HUES6 (cell line): ENCODE data around the gene RSPRY1.
"Not testable (repeated sequence)": the region's sequence is repeated elsewhere in the genome, so short reads cannot be mapped to it uniquely, and the experiment has no call there.

Source experiments
- H3K27ac ChIP-seq: 2 replicates; pipeline ENCODE4 v1.7.0; 2013; ENCODE audit warnings: low read depth, mild to moderate bottlenecking, low read length, inconsistent platforms
- H3K27me3 ChIP-seq: 2 replicates; pipeline ENCODE4 v1.6.1; 2013; ENCODE audit warnings: low read length; ENCODE audit not compliant: control insufficient read depth, insufficient read depth
- H3K36me3 ChIP-seq: 2 replicates; pipeline ENCODE4 v1.6.1; 2013; ENCODE audit warnings: low read length; ENCODE audit not compliant: control insufficient read depth, insufficient read depth
- H3K4me1 ChIP-seq: 2 replicates; pipeline ENCODE4 v1.6.1; 2013; ENCODE audit warnings: low read length; ENCODE audit not compliant: control insufficient read depth, insufficient read depth
- H3K4me3 ChIP-seq: 2 replicates; pipeline ENCODE4 v1.5.1; 2013; ENCODE audit warnings: low read depth, low read length
- H3K9ac ChIP-seq: one replicate; pipeline ENCODE4 v1.6.1; 2013; ENCODE audit warnings: mild to moderate bottlenecking, low read length
- H3K9me3 ChIP-seq: 2 replicates; pipeline ENCODE4 v1.6.1; 2013; ENCODE audit warnings: low read depth, low read length; ENCODE audit not compliant: control insufficient read depth, insufficient read depth

The RSPRY1 gene

DNA sequence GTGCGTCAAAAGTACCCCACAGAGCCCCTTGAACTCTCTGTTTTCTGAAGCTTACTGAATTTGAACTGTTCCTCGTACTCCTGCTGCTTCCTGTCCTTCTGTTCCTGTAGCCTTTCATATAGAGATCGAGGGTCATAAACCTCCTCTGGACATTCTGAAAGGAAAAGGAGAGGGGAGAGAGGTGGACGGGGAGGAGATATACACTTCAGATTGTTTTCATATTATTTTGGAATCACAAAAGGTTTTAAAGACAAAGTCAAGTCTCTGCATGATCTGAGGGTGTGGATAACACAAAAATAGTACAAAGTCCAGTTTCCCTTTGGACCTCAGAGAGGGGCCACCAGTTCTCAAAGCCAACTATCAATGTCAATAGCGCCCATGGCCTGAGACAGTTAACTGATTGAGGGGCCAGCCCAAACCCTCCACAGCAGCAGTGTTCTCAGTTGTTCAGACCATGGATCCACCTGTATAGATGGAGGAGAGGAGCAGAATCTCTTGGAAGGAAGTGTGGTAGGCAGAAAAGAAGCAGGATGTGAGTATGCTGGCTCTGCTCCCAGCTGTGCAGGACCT lies 13.3 kb upstream of the RSPRY1 start:
- H3K4me1 ChIP-seq: no peaks in the 10 kb centered on the region
- no peaks in the 10 kb centered on the region for H3K9me3 ChIP-seq
- H3K27me3 ChIP-seq: no peaks in the 10 kb centered on the region
- no peak overlapping the region for H3K27ac ChIP-seq
- H3K36me3 ChIP-seq: peaks cover 44% of the 10 kb centered on the region
- H3K9ac ChIP-seq: no peak overlapping the region
- no peak overlapping the region for H3K4me3 ChIP-seq

DNA sequence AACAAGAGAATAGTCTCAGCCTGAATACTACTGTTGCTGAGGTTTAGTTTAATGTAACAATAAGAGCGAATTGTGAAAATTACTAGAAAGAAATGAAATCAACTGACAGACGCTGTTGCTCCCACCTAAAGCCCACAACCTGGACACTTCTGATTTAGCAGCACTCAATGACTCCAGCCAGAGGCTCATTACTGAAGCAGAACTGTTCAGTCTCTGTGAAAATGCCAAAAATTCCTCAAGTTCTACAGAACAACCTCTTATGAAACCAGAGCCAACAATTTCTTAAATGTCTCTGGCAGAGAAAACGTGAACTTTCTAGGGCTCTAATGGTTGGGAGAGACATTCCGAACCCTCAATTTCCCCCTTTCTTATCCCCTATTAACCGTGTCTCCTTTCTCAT lies 10.2 kb upstream of the RSPRY1 start:
- H3K27ac ChIP-seq: no peak overlapping the region
- no peaks in the 10 kb centered on the region for H3K9me3 ChIP-seq
- H3K36me3 ChIP-seq: peaks cover 29% of the 10 kb centered on the region
- no peaks in the 10 kb centered on the region for H3K27me3 ChIP-seq
- H3K4me3 ChIP-seq: no peak overlapping the region
- no peak overlapping the region for H3K9ac ChIP-seq
- peaks cover 11% of the 10 kb centered on the region for H3K4me1 ChIP-seq

DNA sequence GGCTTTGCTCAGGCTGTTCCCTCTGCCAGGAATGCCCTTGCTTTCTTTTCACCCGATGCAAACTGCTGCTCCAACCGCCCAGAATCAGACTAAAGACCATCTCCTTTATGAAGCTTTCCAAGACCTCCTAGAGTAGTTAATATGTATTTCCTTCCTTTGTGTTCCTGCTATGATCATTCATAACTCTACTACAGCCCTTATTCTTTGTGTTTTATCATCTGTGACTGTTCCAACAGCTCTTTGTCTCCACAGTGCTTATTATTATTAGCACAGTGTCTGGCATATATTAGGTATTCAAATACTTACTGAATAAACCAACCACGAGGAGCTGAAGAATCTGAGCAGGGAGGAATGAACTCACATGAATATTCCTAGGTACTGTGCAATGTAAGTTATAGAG lies 7.9 kb upstream of the RSPRY1 start:
- peaks cover 21% of the 10 kb centered on the region for H3K4me1 ChIP-seq
- peaks cover 6% of the 10 kb centered on the region for H3K36me3 ChIP-seq
- H3K9ac ChIP-seq: no peak overlapping the region
- no peak overlapping the region for H3K27ac ChIP-seq
- no peaks in the 10 kb centered on the region for H3K27me3 ChIP-seq
- H3K4me3 ChIP-seq: no peak overlapping the region
- H3K9me3 ChIP-seq: no peaks in the 10 kb centered on the region

DNA sequence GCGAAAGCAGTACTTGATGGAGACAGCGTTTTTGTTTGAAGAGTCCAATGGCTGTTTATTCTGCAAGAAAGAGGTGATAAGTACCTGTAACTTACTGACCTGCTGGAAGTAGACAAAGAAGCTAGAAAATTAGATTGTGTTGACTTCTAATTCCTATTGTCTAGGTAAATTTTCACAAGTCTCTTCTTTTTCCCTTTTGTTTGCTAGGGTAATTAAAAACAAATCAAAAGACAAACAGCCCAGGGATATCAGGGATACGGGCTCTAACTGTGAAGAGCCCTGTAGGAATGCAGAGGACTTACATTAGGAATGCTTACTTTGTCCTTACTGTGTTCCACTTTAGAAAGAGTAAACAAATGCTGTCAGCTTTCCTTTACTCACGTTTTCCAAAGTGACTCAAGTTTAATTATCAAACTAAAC lies 7.3 kb upstream of the RSPRY1 start:
- H3K27me3 ChIP-seq: no peaks in the 10 kb centered on the region
- peaks cover 21% of the 10 kb centered on the region for H3K4me1 ChIP-seq
- no peak overlapping the region for H3K27ac ChIP-seq
- H3K9ac ChIP-seq: no peak overlapping the region
- no peaks in the 10 kb centered on the region for H3K9me3 ChIP-seq
- no peaks in the 10 kb centered on the region; the same call in 1 of the 2 replicates for H3K36me3 ChIP-seq
- no peak overlapping the region for H3K4me3 ChIP-seq

DNA sequence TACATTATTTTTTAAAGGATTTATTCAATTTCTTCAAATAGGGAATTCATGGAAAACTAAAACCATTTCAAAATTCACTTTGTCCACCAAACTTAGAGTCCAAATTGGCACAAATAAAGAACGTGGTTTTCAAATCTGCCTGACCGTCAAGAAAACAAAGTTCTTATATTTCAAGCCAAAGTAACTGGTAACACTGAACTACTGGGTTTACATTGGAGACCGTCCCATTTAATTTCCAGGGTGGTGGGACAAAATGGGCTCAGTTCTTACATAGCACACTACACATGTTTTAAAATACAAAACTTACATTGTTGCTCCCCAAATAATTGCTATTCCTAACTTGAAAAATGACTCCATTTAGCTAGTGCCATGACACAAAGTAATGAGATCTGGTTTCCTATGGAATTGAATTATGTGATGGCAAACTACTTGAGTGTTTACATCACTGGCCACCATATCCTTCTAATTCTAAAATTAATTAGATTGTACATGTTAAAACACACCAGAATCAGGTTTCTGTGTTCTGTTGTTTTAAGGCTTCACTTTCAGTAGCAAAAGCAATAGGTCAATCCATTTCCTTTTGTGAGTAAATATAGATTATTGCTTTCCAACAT lies 6.8 kb upstream of the RSPRY1 start:
- Histone ChIP-seq H3K4me1 (peaks cover 21% of the 10 kb centered on the region), H3K4me3 (no peak overlapping the region), H3K9me3 (no peaks in the 10 kb centered on the region), H3K36me3 (no peaks in the 10 kb centered on the region), H3K27ac (no peak overlapping the region), H3K9ac (no peak overlapping the region), H3K27me3 (no peaks in the 10 kb centered on the region)

DNA sequence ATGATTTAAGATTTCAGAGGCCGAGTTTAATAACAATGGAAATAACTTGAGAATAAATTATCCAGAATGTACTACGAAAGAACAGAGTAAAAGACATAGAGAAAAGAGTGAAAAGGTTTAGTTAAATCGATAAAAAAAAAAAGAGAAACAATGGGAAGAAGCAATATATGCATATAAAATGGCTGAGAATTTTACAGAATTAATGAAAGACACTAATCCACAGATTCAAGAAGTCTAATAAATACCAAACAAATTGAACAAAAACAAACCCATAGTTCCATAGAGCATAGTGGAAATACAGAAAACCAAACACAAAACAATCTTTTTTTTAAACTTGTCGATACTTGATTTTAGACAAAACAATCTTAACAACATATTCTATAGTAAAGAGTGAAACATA lies 2.0 kb upstream of the RSPRY1 start:
- no peaks in the 10 kb centered on the region for H3K36me3 ChIP-seq
- H3K4me1 ChIP-seq: peaks cover 23% of the 10 kb centered on the region
- H3K9me3 ChIP-seq: no peaks in the 10 kb centered on the region
- H3K27ac ChIP-seq: no peak overlapping the region
- peak overlapping the region; percentile 95; the same call in 1 of the 2 replicates for H3K4me3 ChIP-seq
- no peaks in the 10 kb centered on the region for H3K27me3 ChIP-seq
- no peak overlapping the region for H3K9ac ChIP-seq

DNA sequence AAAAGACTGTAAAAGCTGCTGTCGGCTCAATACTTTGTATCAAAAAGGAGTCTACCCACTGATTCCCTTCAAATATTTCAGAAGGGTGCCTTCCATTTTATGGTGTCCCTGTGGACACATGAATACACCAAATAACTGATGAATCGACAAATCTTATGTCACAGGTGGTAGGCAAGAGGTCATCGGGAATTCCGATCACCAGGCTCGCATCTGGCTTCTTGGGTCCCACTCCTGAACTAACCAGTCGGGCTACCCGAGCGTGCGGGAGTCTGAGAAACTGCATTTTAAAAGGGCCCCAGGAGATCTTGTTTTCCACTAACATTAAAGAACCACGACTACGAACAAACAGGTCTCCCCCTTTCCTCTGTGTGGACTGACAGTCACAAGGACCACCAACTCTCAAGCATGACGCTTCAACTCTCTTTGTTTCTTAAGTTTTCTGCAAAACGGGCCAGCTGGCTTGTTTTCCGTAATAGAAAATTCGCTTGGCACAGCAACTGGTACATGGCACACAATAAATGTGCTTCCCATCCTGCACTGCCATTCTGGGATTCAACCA lies 1.2 kb upstream of the RSPRY1 start:
- no peaks in the 10 kb centered on the region for H3K36me3 ChIP-seq
- no peaks in the 10 kb centered on the region for H3K27me3 ChIP-seq
- peaks cover 18% of the 10 kb centered on the region for H3K4me1 ChIP-seq
- peak overlapping the region; percentile 82; the same call in 1 of the 2 replicates for H3K27ac ChIP-seq
- no peaks in the 10 kb centered on the region for H3K9me3 ChIP-seq
- H3K4me3 ChIP-seq: peak overlapping the region; percentile 95
- H3K9ac ChIP-seq: peak overlapping the region; percentile 90

DNA sequence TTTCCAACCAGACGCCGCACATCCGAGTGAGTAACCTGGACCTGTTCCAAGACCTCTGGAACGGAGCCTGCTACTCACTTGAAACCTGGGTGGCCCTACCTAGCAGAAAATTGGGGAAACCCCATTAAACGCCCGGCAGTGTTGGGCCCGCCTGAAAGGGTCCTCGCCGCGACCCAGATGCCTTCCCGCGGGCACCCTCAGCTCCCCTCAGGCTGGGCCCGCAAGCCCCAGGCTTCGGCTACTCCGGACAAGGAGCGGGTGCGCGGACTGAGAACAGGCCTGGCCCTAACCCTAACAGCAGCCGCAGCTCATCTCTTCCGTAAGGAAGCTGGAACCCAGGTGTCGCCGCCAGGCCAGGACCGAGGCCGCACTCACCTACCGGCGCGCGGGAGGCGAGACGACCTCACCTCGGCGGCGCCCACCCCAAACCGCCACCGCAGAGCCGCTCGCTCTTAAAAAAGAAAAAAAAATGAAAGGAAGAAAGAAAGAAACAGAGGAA lies 634 bp upstream of the RSPRY1 start:
- Histone ChIP-seq H3K36me3 (no peaks in the 10 kb centered on the region), H3K4me3 (peak overlapping the region; percentile 95), H3K4me1 (peaks cover 18% of the 10 kb centered on the region), H3K9me3 (no peaks in the 10 kb centered on the region), H3K27me3 (no peaks in the 10 kb centered on the region), H3K27ac (peak overlapping the region; percentile 82; the same call in 1 of the 2 replicates), H3K9ac (peak overlapping the region; percentile 90)

DNA sequence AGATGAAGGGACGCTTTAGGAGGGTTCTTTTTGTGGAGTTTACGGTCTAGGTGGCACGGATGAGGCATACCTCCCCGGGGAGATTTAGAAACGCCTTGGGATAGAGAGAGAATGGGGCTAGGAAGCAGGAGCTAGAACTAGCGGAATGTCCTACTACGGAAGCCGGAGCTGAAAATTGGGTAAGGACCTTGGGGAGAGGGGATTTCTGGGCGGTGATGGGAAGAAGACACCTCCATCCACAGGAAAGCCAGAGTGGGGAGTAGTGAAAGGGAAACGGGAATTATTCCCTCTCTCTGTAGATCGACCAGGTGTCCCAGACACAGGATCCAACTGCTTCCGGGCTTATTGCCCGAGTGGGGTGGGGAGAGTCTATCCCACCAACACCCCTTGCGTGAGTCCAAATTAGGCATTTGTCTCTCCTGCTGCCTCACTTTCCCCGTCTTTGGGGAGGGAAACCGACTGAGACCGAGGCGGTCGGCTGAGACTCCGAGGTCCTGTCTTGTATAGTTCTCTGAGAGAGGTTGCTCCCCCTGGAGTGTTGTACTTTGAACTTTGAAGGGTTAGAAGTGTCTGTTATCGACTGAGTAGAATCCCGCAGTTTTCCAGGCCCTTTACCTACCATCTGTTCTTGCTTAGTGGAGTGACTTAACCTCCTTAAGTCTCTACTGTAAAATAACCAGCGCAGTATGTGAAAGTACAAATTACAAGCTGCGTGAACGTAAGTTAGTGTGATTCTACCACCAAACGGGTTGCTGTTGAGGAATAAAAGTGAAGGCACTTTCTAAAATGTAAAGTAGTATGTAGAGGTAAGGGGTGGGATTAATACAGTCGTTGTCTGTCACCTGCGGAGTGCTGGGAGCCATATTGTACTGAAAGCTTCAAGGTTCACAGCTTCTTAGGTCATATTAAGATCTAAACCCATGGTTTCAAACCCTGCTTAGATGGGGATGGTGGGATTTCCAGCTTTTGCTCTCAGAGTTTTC lies 1.0 kb downstream of the RSPRY1 start:
- no peaks in the 10 kb centered on the region for H3K27me3 ChIP-seq
- H3K27ac ChIP-seq: peak overlapping the region; percentile 43; the same call in 1 of the 2 replicates
- peak overlapping the region; percentile 83 for H3K9ac ChIP-seq
- H3K36me3 ChIP-seq: no peaks in the 10 kb centered on the region
- H3K9me3 ChIP-seq: no peaks in the 10 kb centered on the region
- peak overlapping the region; percentile 86 for H3K4me3 ChIP-seq
- peaks cover 9% of the 10 kb centered on the region for H3K4me1 ChIP-seq

DNA sequence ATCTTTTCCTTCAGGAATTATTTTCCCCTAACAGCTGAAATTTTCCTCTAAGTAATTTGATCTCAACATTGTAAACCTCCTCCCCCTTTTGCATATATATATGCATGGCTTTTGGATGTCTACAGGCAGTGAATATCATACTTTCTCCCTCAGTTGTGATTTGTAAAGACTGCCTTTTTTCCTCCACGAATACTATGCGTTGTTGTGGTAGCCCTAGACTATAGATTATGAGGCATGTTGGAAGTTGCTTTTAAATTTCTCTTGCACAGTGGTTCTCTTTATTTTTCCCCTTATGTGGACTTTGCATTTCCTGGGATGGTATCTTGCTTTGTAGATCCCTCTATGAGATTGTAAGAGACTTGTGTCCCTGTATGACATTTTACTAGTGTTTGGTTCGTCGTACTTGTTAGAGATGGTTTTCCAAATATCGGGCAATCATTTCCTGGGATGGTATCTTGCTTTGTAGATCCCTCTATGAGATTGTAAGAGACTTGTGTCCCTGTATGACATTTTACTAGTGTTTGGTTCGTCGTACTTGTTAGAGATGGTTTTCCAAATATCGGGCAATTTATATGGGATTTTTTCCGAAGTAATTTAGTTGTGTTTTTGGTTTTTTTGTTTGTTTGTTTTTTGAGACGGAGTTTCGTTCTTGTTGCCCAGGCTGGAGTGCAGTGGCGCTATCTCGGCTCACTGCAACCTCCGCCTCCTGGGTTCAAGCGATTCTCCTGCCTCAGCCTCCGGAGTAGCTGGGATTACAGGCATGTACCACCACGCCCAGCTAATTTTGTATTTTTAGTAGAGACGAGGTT lies 2.0 kb downstream of the RSPRY1 start:
- not testable (repeated sequence) for H3K9me3 ChIP-seq, H3K36me3 ChIP-seq, H3K4me1 ChIP-seq, H3K27me3 ChIP-seq, H3K9ac ChIP-seq, H3K27ac ChIP-seq
- H3K4me3 ChIP-seq: peak overlapping the region; percentile 86
